ENCODE data around the gene RABGAP1L.

DNA sequence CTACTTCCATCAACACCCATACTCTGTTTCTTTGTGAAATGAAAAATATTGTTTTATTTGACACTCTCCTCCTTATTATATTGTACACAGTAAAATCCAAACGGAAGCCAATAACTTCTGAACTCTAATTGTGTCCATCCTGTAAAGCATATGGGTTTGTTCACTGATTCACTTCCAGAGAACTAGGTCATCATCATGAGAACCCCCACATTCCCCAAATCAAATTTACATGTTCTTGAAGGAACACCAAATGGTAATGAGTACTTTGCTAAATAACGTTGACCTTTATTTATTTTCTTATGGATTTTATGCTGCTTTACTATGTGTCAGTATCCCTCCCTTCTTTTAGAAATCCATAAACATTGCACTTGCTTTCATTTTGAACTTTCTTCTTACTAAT is 627.0 kb downstream of the RABGAP1L start:
- TF ChIP-seq, protein P1, sequence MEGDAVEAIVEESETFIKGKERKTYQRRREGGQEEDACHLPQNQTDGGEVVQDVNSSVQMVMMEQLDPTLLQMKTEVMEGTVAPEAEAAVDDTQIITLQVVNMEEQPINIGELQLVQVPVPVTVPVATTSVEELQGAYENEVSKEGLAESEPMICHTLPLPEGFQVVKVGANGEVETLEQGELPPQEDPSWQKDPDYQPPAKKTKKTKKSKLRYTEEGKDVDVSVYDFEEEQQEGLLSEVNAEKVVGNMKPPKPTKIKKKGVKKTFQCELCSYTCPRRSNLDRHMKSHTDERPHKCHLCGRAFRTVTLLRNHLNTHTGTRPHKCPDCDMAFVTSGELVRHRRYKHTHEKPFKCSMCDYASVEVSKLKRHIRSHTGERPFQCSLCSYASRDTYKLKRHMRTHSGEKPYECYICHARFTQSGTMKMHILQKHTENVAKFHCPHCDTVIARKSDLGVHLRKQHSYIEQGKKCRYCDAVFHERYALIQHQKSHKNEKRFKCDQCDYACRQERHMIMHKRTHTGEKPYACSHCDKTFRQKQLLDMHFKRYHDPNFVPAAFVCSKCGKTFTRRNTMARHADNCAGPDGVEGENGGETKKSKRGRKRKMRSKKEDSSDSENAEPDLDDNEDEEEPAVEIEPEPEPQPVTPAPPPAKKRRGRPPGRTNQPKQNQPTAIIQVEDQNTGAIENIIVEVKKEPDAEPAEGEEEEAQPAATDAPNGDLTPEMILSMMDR (IDR thresholded peaks at IDR 0.05; ENCODE audit: low read depth, low read length), result no peak
- TF ChIP-seq EZH2phosphoT487 (IDR thresholded peaks at IDR 0.05; ENCODE audit: low read depth), result no peak
